ENCODE results near the gene BBS4.
"Not testable (repeated sequence)": the region's sequence is repeated elsewhere in the genome, so short reads cannot be mapped to it uniquely, and the experiment has no call there.

Gene BBS4

GRCh38 chr15:72725446-72725845, 39.4 kb downstream of the BBS4 start:
- no peak overlapping the region for H3K27ac ChIP-seq (ENCODE audit: poor library complexity, severe bottlenecking)
- H3K36me3 ChIP-seq (ENCODE audit: low read depth): no peaks in the 10 kb centered on the region
- TF ChIP-seq CTCF (IDR thresholded peaks at IDR 0.05; ENCODE audit: poor library complexity, severe bottlenecking): no peak
- no peaks in the 10 kb centered on the region for H3K4me1 ChIP-seq (ENCODE audit: insufficient read depth, poor library complexity, severe bottlenecking)
- DNase-seq (ENCODE audit: low spot score) (no peak), ATAC-seq (ENCODE audit: low read depth) (no peak)
- no peaks in the 10 kb centered on the region for H3K27me3 ChIP-seq (ENCODE audit: insufficient read depth, poor library complexity, severe bottlenecking)
- no peaks in the 10 kb centered on the region for H3K9me3 ChIP-seq (ENCODE audit: severe bottlenecking)
- no peak overlapping the region for H3K4me3 ChIP-seq (ENCODE audit: severe bottlenecking)

- H3K9me3 ChIP-seq (ENCODE audit: severe bottlenecking); H3K4me3 ChIP-seq (ENCODE audit: severe bottlenecking); H3K27me3 ChIP-seq (ENCODE audit: insufficient read depth, poor library complexity, severe bottlenecking); DNase-seq (ENCODE audit: low spot score); ATAC-seq (ENCODE audit: low read depth); H3K4me1 ChIP-seq (ENCODE audit: insufficient read depth, poor library complexity, severe bottlenecking); H3K36me3 ChIP-seq (ENCODE audit: low read depth); H3K27ac ChIP-seq (ENCODE audit: poor library complexity, severe bottlenecking): not testable (repeated sequence)
Measured at GRCh38 chr15:72725851-72726250, 39.8 kb downstream of the BBS4 start.

GRCh38 chr15:72727154-72727553, 41.1 kb downstream of the BBS4 start:
- ATAC-seq (ENCODE audit: low read depth) (no peak), DNase-seq (ENCODE audit: low spot score) (no peak)
- no peak overlapping the region for H3K4me3 ChIP-seq (ENCODE audit: severe bottlenecking)
- H3K4me1 ChIP-seq (ENCODE audit: insufficient read depth, poor library complexity, severe bottlenecking): no peaks in the 10 kb centered on the region
- H3K9me3 ChIP-seq (ENCODE audit: severe bottlenecking): no peaks in the 10 kb centered on the region
- H3K36me3 ChIP-seq (ENCODE audit: low read depth): peaks cover 10% of the 10 kb centered on the region
- H3K27me3 ChIP-seq (ENCODE audit: insufficient read depth, poor library complexity, severe bottlenecking): no peaks in the 10 kb centered on the region
- H3K27ac ChIP-seq (ENCODE audit: poor library complexity, severe bottlenecking): no peak overlapping the region
- TF ChIP-seq CTCF (IDR thresholded peaks at IDR 0.05; ENCODE audit: poor library complexity, severe bottlenecking): no peak

GRCh38 chr15:72728249-72728648, 42.2 kb downstream of the BBS4 start:
- H3K9me3 ChIP-seq (ENCODE audit: severe bottlenecking); ATAC-seq (ENCODE audit: low read depth); H3K27ac ChIP-seq (ENCODE audit: poor library complexity, severe bottlenecking); DNase-seq (ENCODE audit: low spot score); H3K4me1 ChIP-seq (ENCODE audit: insufficient read depth, poor library complexity, severe bottlenecking); H3K27me3 ChIP-seq (ENCODE audit: insufficient read depth, poor library complexity, severe bottlenecking); H3K4me3 ChIP-seq (ENCODE audit: severe bottlenecking): not testable (repeated sequence)
- H3K36me3 ChIP-seq (ENCODE audit: low read depth): peaks cover 14% of the 10 kb centered on the region

- Histone ChIP-seq H3K4me3 (ENCODE audit: severe bottlenecking) (no peak overlapping the region), H3K9me3 (ENCODE audit: severe bottlenecking) (no peaks in the 10 kb centered on the region), H3K27ac (ENCODE audit: poor library complexity, severe bottlenecking) (no peak overlapping the region), H3K27me3 (ENCODE audit: insufficient read depth, poor library complexity, severe bottlenecking) (no peaks in the 10 kb centered on the region), H3K36me3 (ENCODE audit: low read depth) (peaks cover 14% of the 10 kb centered on the region), H3K4me1 (ENCODE audit: insufficient read depth, poor library complexity, severe bottlenecking) (no peaks in the 10 kb centered on the region)
- ATAC-seq (ENCODE audit: low read depth) (no peak), DNase-seq (ENCODE audit: low spot score) (no peak)
- TF ChIP-seq CTCF (IDR thresholded peaks at IDR 0.05; ENCODE audit: poor library complexity, severe bottlenecking): no peak
Measured at GRCh38 chr15:72728821-72729220, 42.8 kb downstream of the BBS4 start.

- no peak for DNase-seq (ENCODE audit: low spot score)
- no peak for TF ChIP-seq CTCF (IDR thresholded peaks at IDR 0.05; ENCODE audit: poor library complexity, severe bottlenecking)
- H3K27me3 ChIP-seq (ENCODE audit: insufficient read depth, poor library complexity, severe bottlenecking): no peaks in the 10 kb centered on the region
- no peaks in the 10 kb centered on the region for H3K9me3 ChIP-seq (ENCODE audit: severe bottlenecking)
- H3K36me3 ChIP-seq (ENCODE audit: low read depth): peaks cover 32% of the 10 kb centered on the region
- no peak overlapping the region for H3K4me3 ChIP-seq (ENCODE audit: severe bottlenecking)
- ATAC-seq (ENCODE audit: low read depth): no peak
- no peak overlapping the region for H3K27ac ChIP-seq (ENCODE audit: poor library complexity, severe bottlenecking)
- no peaks in the 10 kb centered on the region for H3K4me1 ChIP-seq (ENCODE audit: insufficient read depth, poor library complexity, severe bottlenecking)
Measured at GRCh38 chr15:72732086-72732485, 46.1 kb downstream of the BBS4 start.
